SK-N-SH treated with all-trans-retinoic acid at 6 μM for 48 hours (cell line): Measurements from ENCODE around the gene CD300A.

Experiments used
- ARNTL ChIP-seq: fragments of 450-650 bp; formaldehyde crosslinking; IDR thresholded peaks from 2 replicates; pipeline ENCODE4 v1.5.0; 2020; ENCODE audit warnings: low read depth, mild to moderate bottlenecking, moderate library complexity, borderline replicate concordance
- CREB5 ChIP-seq: fragments of 250-450 bp; sonication (Bioruptor Pico); IDR thresholded peaks from 2 replicates; pipeline ENCODE4 v1.5.1; 2020; ENCODE audit warnings: low read depth, mild to moderate bottlenecking, moderate library complexity
- ESRRG ChIP-seq: fragments of 250-450 bp; sonication (Bioruptor Pico); IDR thresholded peaks from 2 replicates; pipeline ENCODE4 v1.6.1; 2021; ENCODE audit warnings: mild to moderate bottlenecking
- ISL1 ChIP-seq: fragments of 250-450 bp; sonication (Bioruptor Pico); IDR thresholded peaks from 2 replicates; pipeline ENCODE4 v2.1.2; 2022; ENCODE audit warnings: mild to moderate bottlenecking, moderate library complexity
- PPARA ChIP-seq: fragments of 250-450 bp; sonication (Bioruptor Pico); IDR thresholded peaks from 2 replicates; pipeline ENCODE4 v1.5.0; 2020; ENCODE audit warnings: mild to moderate bottlenecking, borderline replicate concordance
- RARB ChIP-seq: fragments of 250-450 bp; sonication (Bioruptor Pico); IDR thresholded peaks from 2 replicates; pipeline ENCODE4 v1.8.0; 2021; ENCODE audit warnings: mild to moderate bottlenecking, moderate library complexity
- TCF4 ChIP-seq: fragments of 250-450 bp; sonication (Bioruptor Pico); IDR thresholded peaks from 2 replicates; pipeline ENCODE4 v1.8.0; 2021; ENCODE audit warnings: mild to moderate bottlenecking, moderate library complexity, borderline replicate concordance
- ZFP3 ChIP-seq: fragments of 250-450 bp; sonication (Bioruptor Pico); IDR thresholded peaks from 2 replicates; pipeline ENCODE4 v1.5.0; 2020; ENCODE audit warnings: mild to moderate bottlenecking, moderate library complexity
- ZNF8 ChIP-seq: fragments of 450-650 bp; formaldehyde crosslinking; IDR thresholded peaks from 2 replicates; pipeline ENCODE4 v1.5.0; 2020; ENCODE audit warnings: mild to moderate bottlenecking, moderate library complexity
- TF ChIP-seq, protein P1 (sequence below): fragments of 250-450 bp; sonication (Bioruptor Pico); IDR thresholded peaks from 2 replicates; pipeline ENCODE4 v1.8.0; 2020; ENCODE audit warnings: mild to moderate bottlenecking, moderate library complexity, borderline replicate concordance

DNA sequence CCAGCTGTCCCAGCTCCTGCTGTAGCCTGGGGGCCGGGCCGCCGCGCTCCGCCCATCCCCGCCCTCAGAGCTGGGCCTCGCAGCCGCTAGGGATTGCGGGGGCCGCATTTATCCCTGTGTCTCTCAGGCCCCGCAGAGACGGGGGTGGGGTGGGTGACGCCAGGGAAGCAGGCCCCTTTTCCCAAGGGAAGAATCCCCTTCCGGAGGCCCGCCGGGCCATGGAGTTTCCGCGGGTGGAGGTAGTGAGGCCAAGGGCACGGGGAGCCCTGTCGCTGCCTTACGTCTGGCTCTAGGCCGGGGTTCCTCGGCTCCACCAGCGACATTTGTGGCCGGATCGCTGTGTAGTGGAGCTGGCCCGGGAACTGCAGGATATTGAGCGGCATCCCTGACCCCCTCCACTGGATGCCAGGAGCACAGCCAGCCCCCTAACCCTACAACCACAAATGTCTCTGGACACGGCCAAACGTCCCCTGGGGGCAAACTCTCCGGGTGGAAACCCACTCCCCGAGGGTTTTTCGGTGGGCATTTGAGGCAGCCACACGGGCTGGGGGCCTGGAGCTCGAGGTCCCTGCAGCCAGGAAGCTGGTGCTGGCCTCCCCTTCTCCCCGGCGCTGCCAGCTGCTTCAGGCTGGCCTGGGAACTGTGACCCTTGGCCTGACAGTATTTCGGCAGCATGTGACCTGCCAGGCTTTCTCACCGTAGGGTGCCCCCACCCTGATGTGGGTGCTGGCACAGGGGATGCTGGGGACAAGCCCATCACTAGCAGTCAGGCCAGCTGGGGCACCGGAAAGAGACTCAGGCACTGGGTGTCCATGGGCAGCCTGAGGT lies 12.0 kb upstream of the CD300A start:
- TF ChIP-seq ISL1 (CRISPR knock-in tag) (no peak), ZFP3 (CRISPR knock-in tag) (0 out of 2 replicates have a peak, but pooled peaks have one; percentile 20), PPARA (CRISPR knock-in tag) (no peak), ARNTL (CRISPR knock-in tag) (no peak), RARB (CRISPR knock-in tag) (no peak), CREB5 (CRISPR knock-in tag) (no peak), ESRRG (CRISPR knock-in tag) (no peak), TCF4 (CRISPR knock-in tag) (no peak), ZNF8 (CRISPR knock-in tag) (no peak)
- TF ChIP-seq, protein P1, sequence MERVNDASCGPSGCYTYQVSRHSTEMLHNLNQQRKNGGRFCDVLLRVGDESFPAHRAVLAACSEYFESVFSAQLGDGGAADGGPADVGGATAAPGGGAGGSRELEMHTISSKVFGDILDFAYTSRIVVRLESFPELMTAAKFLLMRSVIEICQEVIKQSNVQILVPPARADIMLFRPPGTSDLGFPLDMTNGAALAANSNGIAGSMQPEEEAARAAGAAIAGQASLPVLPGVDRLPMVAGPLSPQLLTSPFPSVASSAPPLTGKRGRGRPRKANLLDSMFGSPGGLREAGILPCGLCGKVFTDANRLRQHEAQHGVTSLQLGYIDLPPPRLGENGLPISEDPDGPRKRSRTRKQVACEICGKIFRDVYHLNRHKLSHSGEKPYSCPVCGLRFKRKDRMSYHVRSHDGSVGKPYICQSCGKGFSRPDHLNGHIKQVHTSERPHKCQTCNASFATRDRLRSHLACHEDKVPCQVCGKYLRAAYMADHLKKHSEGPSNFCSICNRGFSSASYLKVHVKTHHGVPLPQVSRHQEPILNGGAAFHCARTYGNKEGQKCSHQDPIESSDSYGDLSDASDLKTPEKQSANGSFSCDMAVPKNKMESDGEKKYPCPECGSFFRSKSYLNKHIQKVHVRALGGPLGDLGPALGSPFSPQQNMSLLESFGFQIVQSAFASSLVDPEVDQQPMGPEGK (CRISPR knock-in tag): no peak
